SK-N-MC (cell line): ENCODE data around the gene TBC1D22A.

Experiments
- DNase-seq: peaks from one replicate; pipeline ENCODE4 v3.0.0-alpha.2; 2011; ENCODE audit warnings: low read depth, low spot score
- H3K27ac ChIP-seq: fragments of 200-600 bp; sonication (generic); 2 replicates; pipeline ENCODE4 v1.5.1; 2016; ENCODE audit warnings: mixed run types
- H3K36me3 ChIP-seq: fragments of 200-600 bp; sonication (generic); 2 replicates; pipeline ENCODE4 v1.6.1; 2017; ENCODE audit warnings: antibody characterized with exemption, low read length, mixed read lengths; ENCODE audit not compliant: insufficient read depth
- H3K4me3 ChIP-seq: fragments of 200-600 bp; sonication (generic); 2 replicates; pipeline ENCODE4 v1.5.1; 2016
- H3K9ac ChIP-seq: fragments of 200-600 bp; sonication (generic); 2 replicates; pipeline ENCODE4 v1.8.0; 2017; ENCODE audit warnings: mixed run types, mixed read lengths; ENCODE audit not compliant: insufficient read length
- H3K9me3 ChIP-seq: fragments of 200-600 bp; sonication (generic); 2 replicates; pipeline ENCODE4 v1.6.1; 2017; ENCODE audit warnings: low read depth, mild to moderate bottlenecking, antibody characterized with exemption, low read length, moderate library complexity, mixed read lengths
- EZH2 ChIP-seq: fragments of 200-600 bp; sonication (generic); IDR thresholded peaks from one replicate; pipeline ENCODE4 v1.6.1; 2017; ENCODE audit warnings: antibody characterized with exemption
- FOXP2 ChIP-seq: optimal IDR thresholded peaks from 2 replicates; pipeline ENCODE3; 2011; ENCODE audit warnings: mild to moderate bottlenecking, moderate library complexity; ENCODE audit not compliant: insufficient read depth; ENCODE audit errors: extremely low read length, control extremely low read depth
- POLR2AphosphoS5 ChIP-seq: IDR thresholded peaks from 2 replicates; pipeline ENCODE4 v1.6.1; 2012; ENCODE audit warnings: mild to moderate bottlenecking, low read depth, low read length, borderline replicate concordance

Gene TBC1D22A

DNA sequence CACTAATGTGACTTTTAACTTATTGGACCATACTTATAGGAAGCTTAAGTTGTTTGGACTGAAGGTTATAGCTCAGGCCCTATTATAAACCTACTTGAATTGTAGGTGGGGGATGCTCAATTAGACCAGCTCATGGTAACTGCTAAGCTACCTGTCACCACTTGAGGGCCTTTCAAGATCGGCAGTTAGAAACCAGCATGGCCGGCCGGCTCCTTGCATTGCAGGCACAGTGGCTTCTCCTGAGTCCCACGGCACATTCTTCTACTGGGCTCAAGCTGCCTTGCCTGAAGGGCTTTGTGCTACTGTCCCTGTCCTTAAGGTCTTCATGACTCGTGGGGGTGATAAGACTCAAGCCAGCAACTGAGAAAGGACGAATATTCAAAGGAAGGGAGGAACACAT, 70.8 kb downstream of the TBC1D22A start:
- no peaks in the 10 kb centered on the region for H3K36me3 ChIP-seq
- H3K27ac ChIP-seq = no peak overlapping the region
- peaks cover 12% of the 10 kb centered on the region; the same call in 1 of the 2 replicates for H3K9me3 ChIP-seq
- no peak for DNase-seq
- H3K9ac ChIP-seq = no peak overlapping the region
- no peak overlapping the region for H3K4me3 ChIP-seq
- TF ChIP-seq EZH2 (no peak), FOXP2 (no peak), POLR2AphosphoS5 (no peak)

DNA sequence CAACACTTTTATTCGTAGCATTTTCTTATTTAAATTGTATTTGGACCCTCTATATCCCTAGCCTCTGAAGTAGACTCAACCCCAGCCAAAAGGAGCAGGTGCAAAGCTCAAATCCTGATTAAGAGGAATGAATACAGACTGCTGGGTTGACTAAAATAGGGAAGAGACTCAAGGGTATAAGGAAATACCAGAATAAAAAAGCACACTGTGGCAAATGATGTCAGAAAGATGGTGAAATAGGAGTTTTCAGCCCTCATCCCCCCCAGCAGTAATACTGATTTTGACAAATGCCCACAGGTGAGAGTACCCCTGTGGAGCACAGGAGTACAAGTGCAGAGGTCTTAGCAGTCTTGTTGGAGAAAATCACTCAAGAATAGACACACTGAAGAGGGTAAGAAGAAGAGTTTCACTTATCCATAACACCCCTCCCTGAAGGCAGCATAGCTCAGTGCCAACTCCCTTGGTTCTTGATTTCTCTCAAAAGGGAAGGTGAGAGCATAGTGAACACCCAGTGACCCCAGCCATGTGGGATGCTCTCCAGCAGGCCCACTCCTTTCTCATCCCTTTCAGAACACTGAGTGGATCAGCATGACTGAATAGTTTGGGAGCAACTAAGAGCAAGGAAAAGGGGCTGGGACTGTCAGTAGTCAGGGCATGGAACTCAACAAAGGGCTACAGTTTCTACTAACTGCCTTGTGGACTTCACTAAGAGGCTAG, 71.7 kb downstream of the TBC1D22A start:
- no peak overlapping the region for H3K4me3 ChIP-seq
- no peaks in the 10 kb centered on the region for H3K36me3 ChIP-seq

DNA sequence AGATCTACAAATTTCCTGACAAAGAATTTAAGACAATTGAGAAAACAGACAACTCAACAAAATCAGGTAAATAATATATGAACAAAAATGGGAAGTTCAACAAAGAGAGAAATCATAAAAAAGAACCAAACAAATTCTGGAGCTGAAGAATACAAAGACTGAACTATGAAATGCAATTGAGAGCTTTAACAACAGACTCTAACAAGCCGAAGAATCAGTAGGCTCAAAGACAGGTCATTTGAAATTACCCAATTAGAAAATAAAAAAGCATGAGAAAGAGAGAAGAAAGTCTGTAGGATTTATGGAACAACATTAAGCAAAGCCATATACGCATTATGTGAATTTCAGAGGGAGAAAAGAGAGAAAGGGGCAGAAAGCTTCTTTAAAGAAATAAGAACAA, 72.8 kb downstream of the TBC1D22A start:
- no peak for DNase-seq
- Histone ChIP-seq H3K27ac (no peak overlapping the region), H3K9me3 (peaks cover 12% of the 10 kb centered on the region; the same call in 1 of the 2 replicates), H3K4me3 (no peak overlapping the region), H3K9ac (no peak overlapping the region), H3K36me3 (no peaks in the 10 kb centered on the region)
- TF ChIP-seq FOXP2 = no peak
- no peak for TF ChIP-seq EZH2

More for the DNA sequence above, 71.7 kb downstream of the TBC1D22A start:
- TF ChIP-seq EZH2 = no peak
- no peak for TF ChIP-seq FOXP2
- TF ChIP-seq POLR2AphosphoS5 = no peak
- Histone ChIP-seq H3K9ac (no peak overlapping the region), H3K27ac (no peak overlapping the region), H3K9me3 (peaks cover 12% of the 10 kb centered on the region; the same call in 1 of the 2 replicates)
- DNase-seq = no peak

DNA sequence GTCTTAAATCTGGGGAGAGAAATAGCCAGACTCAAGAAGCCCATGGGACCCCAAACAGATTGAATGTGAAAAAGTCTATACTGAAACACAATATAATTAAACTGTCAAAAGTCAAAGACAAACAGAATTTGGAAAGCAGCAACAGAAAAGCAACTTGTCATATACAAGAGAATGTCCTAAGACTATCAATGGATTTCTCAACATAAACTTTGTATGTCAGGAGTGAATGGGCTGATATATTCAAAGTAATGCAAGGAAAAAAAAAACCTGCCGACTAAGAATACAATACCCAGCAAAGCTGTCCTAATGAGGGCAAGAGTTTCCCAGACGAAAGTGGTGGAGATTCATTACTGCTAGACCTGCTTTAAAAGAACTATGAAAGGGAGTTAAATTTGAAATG, 73.2 kb downstream of the TBC1D22A start:
- Histone ChIP-seq H3K36me3 (no peaks in the 10 kb centered on the region), H3K9me3 (peaks cover 12% of the 10 kb centered on the region; the same call in 1 of the 2 replicates), H3K27ac (no peak overlapping the region), H3K9ac (no peak overlapping the region), H3K4me3 (no peak overlapping the region)
- no peak for DNase-seq
- TF ChIP-seq EZH2 (no peak), FOXP2 (no peak), POLR2AphosphoS5 (no peak)

DNA sequence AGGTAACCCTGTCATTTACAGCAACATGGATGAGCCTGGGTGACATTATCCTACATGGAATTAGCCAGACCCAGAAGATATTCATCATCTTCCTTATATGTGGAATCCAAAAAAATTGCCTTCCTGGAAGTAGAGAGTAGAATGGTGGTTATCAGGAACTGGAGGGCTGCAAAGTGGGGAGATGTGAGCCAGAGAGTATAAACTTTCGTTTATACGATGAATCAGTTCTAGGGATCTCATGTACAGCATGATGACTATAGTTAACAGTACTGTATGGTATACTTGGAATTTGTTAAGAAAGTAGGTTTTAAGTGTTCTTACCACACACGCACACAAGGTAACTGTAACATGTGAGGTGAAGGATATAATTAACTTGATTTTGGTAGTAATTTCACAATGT, 79.1 kb downstream of the TBC1D22A start:
- no peak for TF ChIP-seq EZH2
- TF ChIP-seq FOXP2 = no peak
- TF ChIP-seq POLR2AphosphoS5 = no peak
- Histone ChIP-seq H3K4me3 (no peak overlapping the region), H3K36me3 (no peaks in the 10 kb centered on the region), H3K27ac (no peak overlapping the region), H3K9me3 (0 out of 2 replicates have a peak, but pooled peaks cover 2% of the 10 kb centered on the region), H3K9ac (no peak overlapping the region)
- no peak for DNase-seq

DNA sequence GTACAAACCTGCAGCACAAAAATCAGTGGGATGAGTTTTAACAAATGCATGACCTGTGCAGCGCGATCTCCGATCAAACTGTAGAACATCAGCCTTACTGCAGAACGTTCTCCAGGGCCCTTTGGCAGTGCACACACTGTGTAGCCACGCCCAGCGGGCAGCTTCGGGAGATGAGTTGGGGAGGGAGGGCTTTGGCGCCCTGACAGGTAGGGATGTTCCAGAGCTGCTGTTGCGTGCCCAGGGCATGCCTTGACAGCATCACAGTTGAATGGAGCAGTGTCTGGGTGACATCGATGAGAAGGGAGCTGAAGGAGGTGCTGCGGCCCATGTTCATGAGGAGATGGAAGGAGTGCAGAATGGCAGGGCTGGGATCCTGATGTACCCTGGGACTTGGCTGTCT, 80.2 kb downstream of the TBC1D22A start:
- no peak overlapping the region for H3K4me3 ChIP-seq

DNA sequence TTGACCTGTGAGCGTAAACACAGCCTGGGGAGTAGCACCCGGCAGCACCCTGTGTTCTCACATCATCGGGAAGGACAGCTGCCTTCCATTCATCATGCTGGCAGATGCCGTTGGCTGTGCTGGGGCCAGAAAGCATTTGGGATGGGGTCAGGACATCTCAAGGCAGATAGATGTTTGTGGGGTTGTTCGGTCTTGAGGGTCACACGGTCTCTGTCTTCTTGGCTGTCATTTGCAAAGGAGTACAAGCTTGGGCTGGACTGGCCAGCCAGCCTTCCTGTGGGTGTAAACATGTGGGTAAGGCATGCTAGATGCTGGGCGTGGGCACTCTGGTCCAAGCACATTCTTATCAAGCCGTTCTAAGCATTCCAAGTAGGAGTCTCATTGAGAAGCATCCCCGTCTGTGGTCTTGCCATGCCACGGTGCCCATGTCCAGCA, 81.4 kb downstream of the TBC1D22A start:
- TF ChIP-seq EZH2 (no peak), POLR2AphosphoS5 (no peak), FOXP2 (no peak)
- no peak overlapping the region for H3K27ac ChIP-seq
- H3K9me3 ChIP-seq = no peaks in the 10 kb centered on the region
- no peak overlapping the region for H3K9ac ChIP-seq
- no peak overlapping the region for H3K4me3 ChIP-seq
- H3K36me3 ChIP-seq = no peaks in the 10 kb centered on the region; the same call in 1 of the 2 replicates
- no peak for DNase-seq

More for the DNA sequence above, 80.2 kb downstream of the TBC1D22A start:
- Histone ChIP-seq H3K9ac (no peak overlapping the region), H3K9me3 (no peaks in the 10 kb centered on the region), H3K36me3 (no peaks in the 10 kb centered on the region; the same call in 1 of the 2 replicates), H3K27ac (no peak overlapping the region)
- TF ChIP-seq EZH2 (no peak), POLR2AphosphoS5 (no peak), FOXP2 (no peak)
- DNase-seq = no peak

DNA sequence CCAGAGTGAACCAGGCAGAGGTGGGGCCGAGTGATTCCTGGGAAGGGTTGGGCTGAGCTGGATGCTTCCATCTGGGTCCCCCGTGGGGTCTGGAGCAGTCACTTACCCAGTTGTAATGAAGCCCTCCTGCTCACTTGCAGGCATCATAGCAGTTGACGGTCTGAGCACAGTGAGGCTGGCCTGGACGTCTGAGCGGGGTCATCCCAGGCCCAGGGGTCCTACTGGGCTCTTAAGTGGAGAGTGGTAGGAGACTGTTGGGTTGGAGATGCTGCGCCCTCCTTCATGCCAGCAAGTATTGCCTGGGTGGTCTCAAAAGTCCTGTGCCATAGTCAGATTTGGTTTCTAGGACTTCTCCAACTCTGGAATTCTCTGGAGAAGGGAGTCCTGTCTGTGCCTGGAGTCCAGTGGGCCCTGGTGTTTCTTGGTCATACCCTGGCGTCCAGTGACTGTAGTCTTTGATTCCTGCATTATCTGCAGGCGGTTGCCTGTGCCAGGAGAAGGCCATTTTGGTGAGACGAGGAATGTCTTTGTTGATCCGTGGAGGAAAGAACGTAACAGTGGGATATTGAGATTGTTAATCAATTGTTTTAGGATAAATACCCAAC, 82.3 kb downstream of the TBC1D22A start:
- H3K36me3 ChIP-seq = no peaks in the 10 kb centered on the region; the same call in 1 of the 2 replicates
- no peak overlapping the region for H3K9ac ChIP-seq
- H3K9me3 ChIP-seq = no peaks in the 10 kb centered on the region
- H3K27ac ChIP-seq = no peak overlapping the region
- DNase-seq = no peak
- TF ChIP-seq FOXP2 (no peak), EZH2 (no peak), POLR2AphosphoS5 (no peak)
- no peak overlapping the region; the same call in 1 of the 2 replicates for H3K4me3 ChIP-seq
